Cerebellar nuclear complex (tissue), 1 donor: ENCODE measurements around the gene GRIN2D.

Experiments
- DNase-seq, 2 experiments: peaks; one replicate each; lab custom pipeline; 2025; lab: John Stamatoyannopoulos, UW

GRIN2D gene

DNA sequence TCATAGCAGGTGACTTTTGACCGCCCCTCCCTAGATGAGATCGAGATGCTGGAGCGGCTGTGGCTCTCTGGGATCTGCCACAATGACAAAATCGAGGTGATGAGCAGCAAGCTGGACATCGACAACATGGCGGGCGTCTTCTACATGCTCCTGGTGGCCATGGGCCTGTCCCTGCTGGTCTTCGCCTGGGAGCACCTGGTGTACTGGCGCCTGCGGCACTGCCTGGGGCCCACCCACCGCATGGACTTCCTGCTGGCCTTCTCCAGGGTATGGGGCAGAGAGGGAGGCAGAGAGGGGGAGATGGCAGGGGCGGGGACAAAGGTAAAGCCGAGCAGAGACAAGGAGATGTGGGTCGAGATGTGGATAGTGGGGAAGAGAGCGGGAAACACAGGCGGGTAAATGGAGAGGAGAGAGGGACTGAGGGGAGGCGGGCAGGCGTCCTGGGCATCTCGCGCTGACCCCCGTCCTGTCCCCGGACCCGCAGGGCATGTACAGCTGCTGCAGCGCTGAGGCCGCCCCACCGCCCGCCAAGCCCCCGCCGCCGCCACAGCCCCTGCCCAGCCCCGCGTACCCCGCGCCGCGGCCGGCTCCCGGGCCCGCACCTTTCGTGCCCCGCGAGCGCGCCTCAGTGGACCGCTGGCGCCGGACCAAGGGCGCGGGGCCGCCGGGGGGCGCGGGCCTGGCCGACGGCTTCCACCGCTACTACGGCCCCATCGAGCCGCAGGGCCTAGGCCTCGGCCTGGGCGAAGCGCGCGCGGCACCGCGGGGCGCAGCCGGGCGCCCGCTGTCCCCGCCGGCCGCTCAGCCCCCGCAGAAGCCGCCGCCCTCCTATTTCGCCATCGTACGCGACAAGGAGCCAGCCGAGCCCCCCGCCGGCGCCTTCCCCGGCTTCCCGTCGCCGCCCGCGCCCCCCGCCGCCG, 48.9 kb downstream of the GRIN2D start:
- no peak for DNase-seq

GRCh38 chr19:48443256-48443655, 49.8 kb downstream of the GRIN2D start:
- DNase-seq = no peak
